Hematopoietic multipotent progenitor cell treated with erythropoietin and hydrocortisone succinate and interleukin-3 and kit ligand, for 4 days (in vitro differentiated cells): ENCODE results near the gene RPS2.
A peak's percentile ranks its signal among the peaks of the same experiment; 100 is the strongest.
"Not testable (repeated sequence)": the region's sequence is repeated elsewhere in the genome, so short reads cannot be mapped to it uniquely, and the experiment has no call there.

Source experiments
- DNase-seq: peaks from one replicate; pipeline ENCODE4 v3.0.0-alpha.2; 2015

RPS2 gene

DNA sequence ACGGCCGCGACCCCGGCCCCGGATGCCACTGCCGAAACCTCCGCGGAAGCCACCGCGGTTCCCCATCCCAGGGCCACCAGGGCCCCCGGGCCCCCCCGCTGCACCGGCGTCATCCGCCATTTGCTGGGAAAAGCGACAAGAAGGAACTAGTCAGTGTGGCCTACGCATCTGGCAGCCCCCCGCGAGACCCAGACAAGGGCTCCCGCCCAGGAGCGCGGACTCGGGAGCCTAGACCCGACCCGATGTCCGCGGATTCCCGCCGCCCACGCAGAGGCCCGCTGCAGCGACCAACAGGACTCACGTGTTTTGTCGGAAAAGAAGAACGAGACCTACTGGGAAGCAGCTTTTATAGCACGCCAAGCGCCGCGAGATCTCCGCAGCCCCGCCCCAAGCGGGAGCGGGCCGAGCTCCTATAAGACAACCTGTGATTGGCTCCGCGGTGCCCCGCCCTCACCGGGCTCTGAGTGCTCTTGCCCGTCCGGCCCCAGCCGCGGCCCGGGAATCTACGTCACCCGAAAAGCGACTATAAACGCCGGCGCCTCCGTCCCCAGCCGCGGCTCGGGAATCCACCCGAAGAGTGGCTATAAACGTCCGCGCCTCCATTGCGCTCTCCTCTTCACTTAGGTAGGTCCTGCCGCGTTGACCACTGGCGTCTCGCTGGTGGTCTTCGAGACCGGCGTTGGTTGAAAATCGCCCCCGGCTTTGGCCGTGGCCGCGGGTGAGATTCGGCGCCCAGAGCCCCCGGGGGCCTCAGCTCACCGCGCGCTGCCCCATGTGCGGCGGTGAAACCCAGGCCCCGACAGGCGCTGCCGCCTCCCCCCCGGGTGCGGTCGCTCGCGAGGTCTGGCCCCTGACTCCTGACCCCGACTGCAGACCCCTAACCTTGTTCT lies at the start of gene RPS2:
Gene RPS2, minus strand, starts transcription at position 321 of the 890 bp plus-strand sequence. Its CDS starts 201 bp downstream, at position 120.
- DNase-seq, result peak; percentile 100

DNA sequence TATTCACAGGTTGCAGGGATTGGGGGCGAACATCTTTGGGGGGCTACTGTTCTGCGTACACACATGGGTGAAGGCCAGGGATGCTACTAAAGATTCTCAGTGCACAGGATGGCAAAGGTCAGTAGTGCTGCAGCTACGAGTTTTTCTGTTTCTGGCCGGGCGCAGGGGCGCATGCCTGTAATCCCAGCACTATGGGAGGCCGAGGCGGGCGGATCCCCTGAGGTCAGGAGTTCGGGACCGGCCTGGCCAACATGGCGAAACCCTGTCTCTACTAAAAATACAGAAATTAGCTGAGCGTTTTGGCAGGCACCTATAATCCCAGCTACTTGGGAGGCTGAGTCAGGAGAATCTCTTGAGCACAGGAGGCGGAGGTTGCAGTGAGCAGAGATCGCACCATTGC lies 48.9 kb upstream of the RPS2 start:
- no peak for DNase-seq

DNA sequence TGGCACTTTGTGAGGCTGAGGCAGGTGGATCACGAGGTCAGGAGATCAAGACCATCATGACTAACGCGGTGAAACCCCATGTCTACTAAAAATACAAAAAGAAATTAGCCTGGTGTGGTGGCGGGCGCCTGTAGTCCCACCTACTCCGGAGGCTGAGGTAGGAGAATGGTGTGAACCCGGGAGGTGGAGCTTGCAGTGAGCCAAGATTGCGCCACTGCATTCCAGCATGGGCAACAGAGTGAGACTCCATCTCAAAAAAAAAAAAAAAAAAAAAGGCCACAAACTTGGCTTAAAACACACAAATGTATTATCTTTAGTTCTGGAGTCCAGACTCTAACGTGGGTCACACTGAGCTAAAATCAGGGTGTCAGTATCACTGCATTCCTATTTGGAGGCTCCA lies 47.1 kb upstream of the RPS2 start:
- not testable (repeated sequence) for DNase-seq

DNA sequence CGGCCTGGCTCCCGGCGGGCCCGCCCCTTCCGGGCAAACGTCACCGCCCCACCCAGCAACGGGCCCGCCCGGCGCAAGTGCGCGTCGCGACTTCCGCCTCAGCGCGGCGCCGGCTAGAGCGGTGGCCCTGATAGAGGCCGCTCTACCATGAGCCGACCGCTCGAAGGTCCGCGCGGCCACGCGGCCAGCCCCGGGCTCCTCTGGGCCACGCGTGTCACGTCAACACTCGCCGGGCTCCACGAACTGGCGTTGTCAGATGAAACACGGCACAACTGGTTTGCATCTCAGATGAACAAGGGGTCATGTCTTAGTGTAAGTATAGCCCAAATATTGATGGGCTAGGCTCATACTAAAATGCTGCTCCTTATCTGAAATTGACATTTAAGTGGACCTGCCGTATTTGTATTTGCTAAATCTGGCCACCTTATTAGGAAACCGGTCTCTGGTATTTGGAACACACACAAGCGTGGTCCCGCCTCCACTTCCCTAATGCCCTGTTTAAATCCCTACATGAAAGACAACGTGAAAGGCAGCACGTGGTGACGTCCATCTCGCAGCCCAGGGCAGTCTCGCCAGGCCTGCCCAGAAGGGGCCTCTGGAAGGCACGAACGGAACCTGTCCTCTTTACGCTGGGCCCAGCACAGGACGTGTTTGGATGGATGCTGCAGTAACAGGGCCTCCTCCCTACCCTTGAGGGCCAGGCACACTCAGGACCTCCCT lies 45.3 kb upstream of the RPS2 start, which contains the start of gene ZNF598:
Gene ZNF598, minus strand, starts transcription at position 31 of the 720 bp plus-strand sequence.
- peak; percentile 94 for DNase-seq

DNA sequence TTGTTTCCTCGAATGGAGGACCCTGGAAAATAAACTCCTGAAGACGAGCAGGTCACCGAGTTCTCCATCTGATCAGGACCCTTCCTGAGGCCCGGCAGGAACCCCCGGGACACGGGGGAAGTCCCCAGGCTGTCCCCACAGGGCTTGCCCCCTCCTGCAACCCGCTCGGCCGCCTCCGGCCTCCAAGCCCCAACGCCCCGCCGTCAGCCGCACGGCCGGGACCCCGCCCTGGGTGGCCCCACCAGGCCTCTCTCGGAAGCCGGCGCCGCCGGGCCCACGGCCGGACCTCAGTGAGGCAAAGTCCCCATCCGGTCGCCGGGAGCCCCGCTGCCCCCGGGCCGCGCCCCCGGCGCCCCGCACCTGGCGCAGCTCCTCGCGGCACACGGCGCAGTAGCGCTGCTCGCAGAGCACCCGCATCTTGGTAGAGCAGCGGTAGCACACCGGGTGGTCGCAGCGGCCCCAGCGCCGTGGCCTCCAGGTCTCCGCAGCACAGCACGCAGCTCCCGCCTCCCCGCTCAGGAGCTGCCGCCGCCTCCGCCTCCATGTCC lies 44.6 kb upstream of the RPS2 start:
- peak; percentile 41 for DNase-seq

DNA sequence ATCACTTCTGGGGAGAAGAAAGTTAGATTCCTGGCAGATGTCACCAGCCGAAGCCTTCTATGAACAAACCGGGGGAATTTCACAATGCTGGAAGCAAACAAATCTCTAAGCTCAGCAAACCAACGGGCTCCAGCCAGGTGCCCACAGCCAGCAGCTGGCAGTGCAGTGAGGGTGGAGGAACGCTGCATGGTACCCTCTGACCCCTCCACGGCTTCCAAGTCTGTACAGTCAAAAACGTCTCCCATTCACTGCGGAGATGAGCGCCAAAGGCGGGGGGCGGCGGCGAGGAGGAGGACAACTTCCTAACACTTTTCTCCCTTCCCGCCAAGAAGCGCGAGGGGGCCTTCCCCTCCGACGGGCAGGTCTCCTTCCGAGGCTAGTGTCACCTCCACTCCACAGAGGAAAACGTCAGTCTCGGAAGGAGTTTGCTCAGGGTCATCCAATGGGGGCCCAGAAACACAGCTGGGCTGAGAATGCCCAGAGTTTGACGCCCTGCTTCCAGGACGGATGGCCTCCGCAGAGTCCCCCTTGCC lies 44.1 kb upstream of the RPS2 start:
- peak; percentile 69 for DNase-seq

DNA sequence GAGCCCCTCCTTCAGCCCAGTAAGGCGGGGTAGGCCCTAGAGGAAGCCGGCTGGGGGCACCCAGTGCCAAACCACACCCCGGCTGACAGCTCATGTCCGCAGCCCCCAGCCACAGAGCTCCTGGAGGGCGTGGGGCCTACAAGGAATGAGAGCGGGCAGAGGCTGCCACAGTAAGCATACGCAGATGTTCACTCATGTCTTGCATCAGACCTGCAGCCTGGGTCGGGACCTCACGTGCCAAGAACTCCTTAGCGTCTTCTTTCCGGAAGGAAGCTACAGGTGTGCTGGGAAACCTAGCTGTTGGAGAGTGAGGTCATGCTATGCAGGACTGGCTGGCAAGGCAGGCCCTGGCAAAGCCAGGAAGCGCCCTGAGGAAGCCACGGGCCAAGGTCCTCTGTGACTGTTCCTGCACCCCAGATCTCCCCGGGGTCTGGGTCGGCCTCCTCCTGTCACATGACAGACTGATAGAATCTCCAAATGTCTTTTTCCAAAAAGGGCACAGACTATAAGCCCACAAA lies 43.4 kb upstream of the RPS2 start:
- DNase-seq, result peak; percentile 90

DNA sequence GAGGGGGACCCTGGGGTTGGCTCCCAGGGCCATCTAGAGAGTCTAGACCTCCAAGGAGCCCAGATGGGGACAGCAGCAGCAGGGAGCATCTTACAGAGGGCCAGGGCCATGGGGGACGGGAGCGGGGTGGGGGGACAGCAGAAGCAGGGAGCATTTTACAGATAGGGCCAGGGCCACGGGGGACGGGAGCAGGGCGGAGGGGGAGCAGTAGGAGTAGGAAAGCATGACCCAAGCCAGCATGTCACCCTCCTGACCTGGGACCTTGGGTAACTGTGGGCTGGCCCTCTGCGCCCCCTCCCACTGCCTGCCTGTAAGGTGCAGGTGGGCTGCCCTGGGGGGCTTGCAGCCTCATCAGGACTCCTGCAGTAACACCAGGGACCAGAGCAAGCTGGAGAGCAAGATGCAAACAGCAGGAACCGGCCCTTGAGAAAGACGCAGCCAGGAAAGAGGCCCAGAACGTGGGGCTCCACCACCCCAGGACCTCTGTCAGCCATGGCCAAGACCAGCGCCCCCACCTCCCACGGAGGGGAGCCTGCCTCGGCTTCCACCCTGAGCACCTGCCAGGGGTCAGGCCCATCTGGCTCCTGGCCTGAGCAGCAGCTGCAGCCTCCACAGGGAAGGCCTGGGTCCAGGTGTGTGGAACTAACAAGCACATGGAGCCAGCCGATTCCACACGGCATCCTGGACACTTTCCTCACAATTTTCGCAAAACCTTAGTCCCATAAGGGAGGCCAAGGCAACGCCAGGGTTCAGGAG lies 42.6 kb upstream of the RPS2 start:
- DNase-seq, result no peak

DNA sequence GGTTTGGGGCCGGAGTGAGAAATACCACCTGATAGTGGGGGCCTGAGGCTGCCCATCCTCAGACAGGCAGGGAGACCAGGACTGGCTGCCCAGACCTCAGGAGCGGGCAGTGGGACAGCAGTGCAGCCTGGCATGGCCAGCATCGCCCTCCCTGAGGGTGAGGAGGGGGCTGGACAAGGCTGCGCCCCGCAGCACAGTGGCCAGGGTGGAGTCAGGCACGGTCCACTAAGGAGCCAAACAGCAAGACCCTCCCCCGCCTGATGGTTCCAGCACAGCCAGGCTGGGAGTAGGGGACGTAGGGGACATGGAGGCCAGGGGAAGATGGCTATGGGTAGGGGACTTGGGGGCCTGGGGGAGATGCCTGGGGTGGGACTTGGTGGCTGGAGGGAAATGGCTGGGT lies 41.7 kb upstream of the RPS2 start:
- no peak for DNase-seq

DNA sequence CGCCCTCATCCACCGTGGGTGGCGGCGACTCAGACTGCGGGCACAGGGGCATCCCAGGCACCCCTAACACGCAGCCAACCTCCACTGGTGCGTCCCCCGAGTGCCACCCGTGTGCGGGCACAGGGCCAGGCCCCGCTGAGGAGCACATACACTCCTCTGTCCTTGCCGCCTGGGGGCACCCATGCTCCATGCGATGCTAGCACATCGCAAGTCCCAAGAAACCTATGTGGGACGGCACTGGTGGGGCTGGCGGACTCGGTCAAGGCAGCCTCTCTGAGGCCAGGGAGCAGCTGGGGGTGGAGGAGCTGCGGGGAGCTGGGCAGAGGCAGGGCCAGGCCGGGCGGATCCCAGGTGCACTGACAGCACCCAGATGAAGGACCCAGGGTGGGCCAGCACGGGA lies 41.0 kb upstream of the RPS2 start:
- DNase-seq, result peak; percentile 90

DNA sequence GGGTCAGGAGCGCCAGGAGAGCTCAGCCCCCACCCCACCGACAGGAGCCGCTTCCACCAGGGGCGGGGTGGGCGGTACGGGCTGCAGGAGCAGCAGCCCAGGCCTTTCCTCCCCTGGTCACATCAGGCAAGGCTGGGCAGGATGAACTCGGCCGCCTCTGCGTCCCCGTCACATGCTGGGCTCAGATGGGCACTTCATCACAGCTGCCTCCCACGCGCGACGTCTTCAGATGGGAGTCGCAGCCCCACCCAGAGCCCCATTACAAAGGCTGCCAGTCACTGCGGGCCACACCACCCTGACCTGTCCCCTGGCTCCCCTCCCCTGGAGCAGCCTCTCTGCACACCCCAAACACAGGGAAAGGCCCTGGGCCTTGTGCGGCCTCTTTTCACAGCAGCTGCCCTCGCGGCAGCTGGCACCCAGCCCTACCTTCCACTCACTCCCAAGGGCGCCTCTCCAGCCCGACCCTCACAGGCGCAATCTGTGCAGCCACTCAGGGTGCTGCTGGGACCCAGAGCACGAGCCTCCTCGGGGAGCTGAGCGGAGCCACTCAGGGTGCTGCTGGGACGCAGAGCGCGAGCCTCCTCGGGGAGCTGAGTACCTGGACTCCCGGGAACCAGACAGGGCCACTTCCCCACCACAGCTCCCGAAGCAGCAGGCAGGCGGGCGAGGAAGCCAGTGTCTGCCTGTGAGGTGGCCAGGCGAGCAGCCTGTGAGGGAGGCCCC lies 40.3 kb upstream of the RPS2 start:
- DNase-seq, result no peak

DNA sequence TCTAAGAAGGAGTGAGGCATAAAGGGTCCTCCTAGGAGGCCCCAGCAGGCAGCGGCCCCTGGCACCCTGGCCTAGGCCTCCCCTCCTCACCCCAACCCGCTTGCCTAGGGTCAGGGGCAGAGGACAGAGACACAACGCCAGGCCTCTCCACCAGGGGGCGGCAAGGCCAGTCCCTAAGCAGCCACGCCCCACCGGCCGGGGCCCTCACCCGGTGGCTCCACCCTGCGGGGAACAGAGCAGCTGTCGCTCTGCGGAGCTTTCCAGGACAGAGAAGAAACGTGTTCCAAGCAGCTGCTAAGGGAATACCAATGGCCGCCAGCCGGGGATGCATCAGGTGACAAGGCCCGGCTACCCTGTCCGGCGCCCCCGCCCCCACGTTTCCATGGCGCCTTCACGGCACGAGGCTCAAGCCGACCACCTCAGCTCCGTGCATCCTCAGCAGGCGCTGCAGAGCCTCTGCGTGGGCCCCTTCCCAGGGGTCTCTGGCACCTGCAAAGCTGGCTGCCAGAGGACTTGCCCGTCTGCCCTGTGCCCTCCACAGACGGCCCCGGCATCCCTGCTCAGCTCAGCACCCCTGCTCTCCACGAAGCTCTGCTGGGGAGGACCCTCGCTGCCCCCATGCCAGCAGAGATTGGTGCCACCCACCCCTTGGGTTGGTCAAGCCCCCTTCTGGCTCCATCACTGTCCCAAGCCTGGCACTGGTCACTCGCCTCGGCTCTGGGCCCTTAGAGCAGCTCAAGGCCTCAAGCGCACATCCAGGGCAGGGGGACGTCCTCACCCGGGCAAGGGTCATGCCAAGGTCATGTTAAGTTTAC lies 39.4 kb upstream of the RPS2 start:
- peak; percentile 97 for DNase-seq

DNA sequence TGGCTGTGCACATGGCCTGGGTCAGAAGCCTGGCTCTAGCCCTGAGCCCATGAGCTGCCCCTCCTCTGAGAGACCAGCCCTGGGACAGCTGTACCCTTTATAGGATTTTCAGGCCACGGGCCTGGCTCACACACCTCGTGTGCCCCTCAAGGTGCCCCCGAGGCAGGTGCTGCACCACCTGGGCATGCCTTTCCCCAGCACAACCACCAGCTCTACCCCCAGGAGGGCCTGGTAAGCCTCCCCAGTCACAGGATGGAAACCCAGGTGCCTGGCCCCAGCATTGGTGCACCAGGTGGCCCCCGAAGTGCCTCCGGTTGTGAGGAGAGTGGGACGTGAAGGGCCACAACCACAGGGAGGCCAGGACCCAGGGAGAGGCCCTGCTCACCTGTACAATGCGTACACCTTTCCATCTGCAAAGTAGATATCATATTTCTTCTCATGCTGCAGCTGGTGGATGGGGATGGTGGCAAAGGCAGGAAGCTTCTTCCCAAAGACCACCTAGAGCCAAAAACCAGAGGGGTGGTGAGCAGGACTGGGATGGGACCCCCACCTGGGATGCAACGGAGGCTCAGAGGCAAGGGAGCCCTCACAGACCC lies 38.7 kb upstream of the RPS2 start:
- DNase-seq, result no peak

DNA sequence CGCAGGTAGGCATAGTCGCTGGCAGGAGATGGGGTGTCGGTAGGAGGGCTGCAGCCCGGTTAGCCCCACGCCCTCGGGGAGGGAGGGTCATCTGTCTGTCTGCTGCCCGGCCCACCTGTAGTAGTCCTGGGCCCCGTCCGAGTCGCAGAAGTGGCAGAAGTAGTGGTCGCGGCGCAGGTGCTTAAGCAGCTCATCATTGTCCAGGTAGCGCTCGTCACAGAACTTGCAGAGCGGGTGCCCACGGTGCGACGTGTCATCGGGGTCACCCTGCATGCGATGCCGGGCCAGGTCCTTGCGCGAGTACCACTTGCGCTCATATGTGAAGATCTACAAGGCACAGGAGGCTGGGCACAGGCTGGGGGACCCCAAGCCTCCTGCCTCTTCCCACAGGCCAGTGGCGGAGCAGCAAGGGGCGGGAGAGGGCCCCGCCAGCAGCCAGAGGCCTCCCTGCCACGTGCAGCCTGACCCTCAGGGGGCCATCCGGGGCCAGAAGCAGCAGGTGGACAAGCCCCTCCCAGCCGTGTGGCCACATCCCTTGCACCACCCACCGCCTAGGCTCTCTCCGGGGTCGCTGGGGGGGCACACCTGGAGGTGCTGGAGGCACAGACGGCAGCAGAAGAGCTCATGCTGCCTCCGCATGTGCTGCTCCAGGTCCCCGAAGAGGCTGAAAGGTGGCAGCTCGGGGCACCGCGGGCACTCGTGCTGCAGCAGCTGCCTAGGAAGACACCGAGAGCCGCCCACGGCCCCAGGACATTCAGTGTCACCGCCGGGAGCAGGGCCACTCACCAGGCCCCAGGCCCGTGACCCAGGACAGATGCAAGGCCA lies 38.0 kb upstream of the RPS2 start:
- no peak for DNase-seq

DNA sequence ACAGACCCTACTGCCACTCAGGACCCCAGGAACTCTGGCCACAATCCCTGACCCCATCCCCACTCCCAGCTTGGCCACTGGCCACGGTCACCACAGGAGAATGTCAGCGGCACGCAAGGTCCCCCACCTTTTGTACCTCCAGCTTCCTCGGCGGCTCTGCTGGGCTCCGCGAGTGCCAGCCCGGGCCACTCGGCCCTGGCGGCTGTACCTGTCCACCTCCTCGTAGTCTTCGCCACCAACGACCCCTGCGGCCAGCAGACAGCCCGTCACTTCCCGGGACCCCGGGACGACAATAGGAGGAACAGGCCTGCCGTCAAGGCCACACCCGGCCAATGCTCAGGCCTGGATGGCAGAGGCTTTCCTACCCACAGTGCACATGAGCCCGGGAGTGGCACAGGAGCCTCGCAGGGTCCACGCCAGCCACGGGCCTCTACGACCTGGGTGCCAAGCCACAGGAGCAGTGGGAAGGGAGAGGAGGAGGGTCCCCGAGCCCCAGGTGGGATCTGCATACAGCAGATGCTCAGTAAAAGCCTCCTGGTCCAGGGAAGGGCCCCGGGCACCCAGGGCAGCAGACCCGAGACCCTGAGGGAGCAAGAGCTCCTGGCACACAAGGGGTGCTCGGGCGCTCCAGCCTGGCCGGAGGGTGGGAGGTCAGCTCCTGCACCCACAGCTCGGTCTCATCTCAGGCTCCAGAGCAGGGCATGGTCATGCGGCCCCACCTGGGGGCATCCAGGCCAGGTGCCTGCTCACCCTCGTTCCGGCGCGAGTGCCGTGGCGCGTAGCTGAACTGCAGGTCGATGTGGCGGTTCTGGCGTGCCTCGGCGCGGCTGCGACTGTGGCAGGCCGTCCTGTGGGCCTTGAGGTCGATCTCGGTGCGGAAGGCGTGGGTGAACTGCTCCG lies 37.1 kb upstream of the RPS2 start:
- no peak for DNase-seq

DNA sequence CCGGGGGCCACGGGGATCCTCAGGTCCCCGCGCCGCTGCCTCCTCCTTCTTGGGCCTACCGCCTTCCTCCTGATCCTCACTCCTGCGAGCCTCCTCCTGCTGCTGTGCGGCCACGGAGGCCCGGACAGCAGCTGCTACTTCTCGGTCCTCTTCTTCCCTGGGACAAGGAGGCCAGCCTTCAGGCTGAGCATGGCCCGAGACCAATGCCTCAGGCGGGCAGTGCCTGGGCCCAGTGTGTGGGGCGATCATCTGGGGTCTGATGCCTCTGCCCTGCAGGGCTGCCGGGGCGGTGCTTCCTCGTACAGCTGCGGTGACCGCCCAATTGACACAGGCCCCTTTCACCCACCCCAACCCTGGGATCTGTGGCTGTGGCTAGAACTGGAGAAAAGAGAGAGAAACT lies 36.4 kb upstream of the RPS2 start:
- no peak for DNase-seq

DNA sequence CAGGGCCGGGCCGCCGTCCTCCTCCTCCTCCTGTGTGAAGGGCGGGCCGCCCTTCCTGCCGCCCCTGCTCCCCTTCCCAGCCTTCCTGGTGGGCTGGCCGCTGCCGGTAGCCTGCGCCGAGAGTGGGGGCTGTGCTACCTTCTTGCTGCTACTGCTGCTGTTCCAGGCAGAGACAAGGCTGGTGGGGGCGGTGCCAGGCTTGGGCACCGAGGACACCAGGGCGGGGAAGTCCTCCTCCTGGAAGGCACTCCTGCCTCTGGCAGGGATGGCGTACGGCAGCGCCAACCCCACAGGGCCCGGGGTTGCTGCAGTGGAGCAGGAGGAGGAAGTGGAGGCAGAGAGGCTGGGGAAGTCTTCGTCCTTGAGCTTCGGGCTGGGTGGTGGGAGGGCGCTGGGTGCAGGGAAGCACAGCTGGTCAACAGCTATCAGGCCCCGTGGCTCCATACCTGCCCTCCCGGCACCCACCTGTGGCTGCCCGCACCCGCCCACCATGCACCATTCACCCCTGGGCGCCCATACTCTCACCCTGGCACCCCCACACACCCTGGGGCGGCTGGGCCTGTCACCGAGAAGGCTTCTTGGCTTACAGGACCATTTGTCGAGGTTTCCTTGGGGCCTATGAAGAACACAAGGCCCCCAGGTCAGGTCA lies 35.4 kb upstream of the RPS2 start:
- no peak for DNase-seq
